NCI-H1417 treated with DMSO at 0.1 percent for 48 hours (cell line): ENCODE measurements around the gene RGSL1.

Source experiments
- DNase-seq: peaks from one replicate; lab custom pipeline; 2025; lab: John Stamatoyannopoulos, UW

The RGSL1 gene

DNA sequence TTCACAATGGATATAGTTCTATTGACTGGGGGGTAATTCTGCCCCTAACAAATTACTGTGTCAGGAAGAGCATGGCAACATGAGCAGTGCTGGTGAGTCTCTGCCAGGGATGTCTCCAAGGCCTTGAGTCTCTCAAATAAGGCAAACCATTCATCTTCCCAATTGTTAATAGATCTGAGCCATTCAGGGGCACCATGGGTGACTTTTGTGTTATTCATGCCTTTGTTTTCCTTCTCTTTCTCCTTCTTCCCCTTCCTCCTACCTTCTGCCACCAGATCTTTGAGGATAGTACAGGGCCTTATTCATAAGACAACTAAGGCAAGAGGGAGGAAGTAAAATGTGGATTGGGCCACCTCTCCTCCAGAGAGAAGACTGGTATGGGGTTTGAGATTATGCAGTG, at the start of gene RGSL1:
RGSL1 (plus strand) TSS at position 60 of the 400 bp plus-strand sequence; CDS start at position 80, 20 bp downstream.
- no peak for DNase-seq

DNA sequence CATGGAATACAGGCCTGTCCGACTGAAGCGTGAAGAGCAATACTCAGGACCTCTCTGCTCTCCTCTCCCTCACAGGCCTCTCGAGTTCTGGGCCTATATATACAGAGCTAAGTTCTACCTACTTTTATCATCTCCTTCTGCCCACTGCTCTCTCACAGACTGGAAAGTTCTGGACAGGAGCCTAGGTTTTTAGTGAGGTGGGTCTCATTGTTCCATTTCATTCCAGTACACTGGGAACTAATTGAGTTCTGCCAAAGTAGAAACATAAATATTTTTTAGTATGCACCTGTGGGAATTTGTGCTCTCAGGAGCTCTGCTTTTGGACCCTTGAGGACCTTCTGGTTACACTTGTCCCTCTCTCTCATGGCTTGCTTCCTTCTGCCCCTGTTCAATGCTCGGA, 49.4 kb upstream of the RGSL1 start, which contains the start of gene TEDDM1:
TEDDM1 (minus strand) TSS at position 101 of the 400 bp plus-strand sequence. CDS start 182 bp downstream, outside the sequence.
- DNase-seq = no peak

DNA sequence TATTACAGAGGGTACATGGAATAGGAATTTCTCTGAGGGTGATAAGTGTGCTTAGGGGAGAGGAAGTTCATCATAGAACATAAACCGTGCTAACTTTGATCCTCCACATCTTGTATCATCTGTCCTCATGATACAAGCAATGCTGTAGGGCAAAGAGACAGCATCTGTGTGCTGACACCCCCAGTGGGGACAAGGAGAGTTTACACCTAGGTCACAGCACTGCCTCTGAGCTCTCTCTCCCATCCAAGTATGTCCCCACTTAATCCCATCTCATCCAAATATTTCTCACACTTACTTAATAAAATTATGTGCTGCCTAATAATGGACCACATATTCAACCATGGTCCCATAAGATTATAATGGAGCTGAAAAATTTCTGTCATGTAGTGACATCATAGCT, 45.2 kb upstream of the RGSL1 start:
- DNase-seq = no peak

DNA sequence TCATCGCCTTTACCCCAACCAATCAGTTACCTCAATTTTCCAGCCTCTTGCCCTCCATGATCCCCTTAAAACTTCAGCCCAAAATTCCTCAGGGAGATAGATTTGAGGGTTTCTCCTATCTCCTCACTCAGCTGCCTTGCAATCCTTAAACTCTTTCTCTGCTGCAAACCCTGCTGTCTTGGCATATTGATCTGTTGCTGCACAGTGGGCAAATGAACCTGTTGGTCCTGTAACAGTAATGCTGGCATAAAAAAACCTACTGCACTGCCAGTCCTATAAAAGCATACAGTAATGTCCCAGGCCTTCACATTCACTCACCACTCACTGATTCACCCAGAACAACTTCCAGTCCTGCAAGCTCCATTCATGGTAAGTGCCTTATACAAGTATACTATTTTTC, 44.4 kb upstream of the RGSL1 start:
- DNase-seq = no peak

DNA sequence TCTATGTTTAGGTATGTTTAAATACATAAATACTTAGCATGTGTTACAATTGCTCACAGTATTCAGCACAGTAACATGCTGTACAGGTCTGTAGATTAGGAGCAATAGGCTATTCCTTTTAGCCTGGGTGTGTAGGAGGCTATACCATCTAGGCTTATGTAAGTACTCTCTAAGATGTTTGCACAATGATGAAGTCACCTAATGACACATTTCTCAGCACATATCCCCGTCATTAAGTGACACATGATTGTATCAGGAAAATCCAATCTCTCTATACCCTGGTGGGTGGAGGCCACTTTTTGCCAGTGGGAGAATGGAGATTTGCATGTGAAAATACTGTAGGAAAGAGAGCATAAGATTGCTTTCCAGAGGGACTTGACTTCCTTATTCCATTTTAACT, 43.9 kb upstream of the RGSL1 start:
- DNase-seq = no peak

DNA sequence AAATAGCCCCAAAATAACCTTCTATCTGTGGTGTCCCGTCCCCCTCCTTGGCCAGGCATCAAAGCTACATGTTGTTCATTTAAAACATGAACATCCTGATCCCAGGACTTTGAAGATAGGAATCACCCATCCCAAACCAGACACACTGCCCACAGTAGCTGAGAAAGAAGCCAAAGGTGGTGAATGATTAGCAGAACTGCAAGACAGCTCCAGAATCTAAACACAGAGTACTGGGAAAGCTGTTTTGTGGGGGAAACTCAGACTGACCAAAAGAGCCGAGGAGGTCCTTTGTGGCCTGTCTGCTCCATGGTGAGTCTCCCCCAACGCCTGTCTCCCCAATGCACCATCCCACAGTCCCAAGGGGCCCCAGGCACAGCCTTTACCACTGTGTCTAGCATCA, 42.2 kb upstream of the RGSL1 start:
- DNase-seq = no peak

DNA sequence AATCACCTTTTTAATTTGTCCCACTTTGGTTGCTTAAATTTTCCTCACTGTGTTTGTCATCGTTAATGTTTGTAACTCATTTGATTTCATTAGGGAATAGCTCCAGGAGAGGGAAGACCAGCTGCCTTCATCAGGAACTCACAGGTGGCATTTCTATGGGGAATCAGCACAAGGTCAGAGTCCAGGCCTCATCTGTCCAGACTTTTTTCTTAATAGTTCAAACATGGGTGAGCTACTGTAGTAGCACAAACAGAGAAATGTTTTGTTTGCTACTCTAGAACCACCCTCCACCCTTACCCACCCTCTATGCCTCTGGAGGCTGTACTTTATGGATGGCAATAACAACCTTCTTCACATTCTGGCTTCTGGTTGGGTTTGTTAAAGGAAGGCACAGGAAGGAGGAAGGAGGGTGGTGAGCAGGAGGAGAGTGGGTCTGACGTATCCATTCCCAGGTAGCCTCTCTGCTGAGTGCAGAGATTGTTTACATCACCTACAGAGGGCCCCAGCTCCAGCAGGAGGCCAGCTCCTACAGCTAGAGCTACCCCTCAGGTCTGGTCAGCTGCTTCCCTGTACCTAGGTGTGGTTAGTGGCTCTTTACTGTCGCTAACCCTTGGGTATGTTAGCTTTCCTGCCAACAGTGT, 41.4 kb upstream of the RGSL1 start:
- DNase-seq = no peak

DNA sequence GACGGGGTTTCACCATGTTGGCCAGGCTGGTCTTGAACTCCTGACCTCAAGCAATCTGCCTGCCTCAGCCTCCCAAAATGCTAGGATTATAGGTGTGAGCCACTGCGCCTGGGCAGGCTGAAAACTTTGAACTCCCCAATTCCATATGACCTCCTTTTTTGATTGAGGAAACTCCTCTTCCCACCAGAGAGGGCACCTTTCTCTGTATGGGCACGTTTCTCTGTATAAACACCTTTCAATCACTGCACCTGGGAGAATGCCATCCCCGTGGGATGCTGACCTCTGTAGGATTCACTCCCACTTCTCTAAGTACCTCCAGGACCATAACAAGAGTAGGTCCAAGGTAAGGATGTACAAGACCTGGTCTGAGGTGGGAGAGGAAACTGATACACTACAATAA, 39.8 kb upstream of the RGSL1 start:
- DNase-seq = no peak

DNA sequence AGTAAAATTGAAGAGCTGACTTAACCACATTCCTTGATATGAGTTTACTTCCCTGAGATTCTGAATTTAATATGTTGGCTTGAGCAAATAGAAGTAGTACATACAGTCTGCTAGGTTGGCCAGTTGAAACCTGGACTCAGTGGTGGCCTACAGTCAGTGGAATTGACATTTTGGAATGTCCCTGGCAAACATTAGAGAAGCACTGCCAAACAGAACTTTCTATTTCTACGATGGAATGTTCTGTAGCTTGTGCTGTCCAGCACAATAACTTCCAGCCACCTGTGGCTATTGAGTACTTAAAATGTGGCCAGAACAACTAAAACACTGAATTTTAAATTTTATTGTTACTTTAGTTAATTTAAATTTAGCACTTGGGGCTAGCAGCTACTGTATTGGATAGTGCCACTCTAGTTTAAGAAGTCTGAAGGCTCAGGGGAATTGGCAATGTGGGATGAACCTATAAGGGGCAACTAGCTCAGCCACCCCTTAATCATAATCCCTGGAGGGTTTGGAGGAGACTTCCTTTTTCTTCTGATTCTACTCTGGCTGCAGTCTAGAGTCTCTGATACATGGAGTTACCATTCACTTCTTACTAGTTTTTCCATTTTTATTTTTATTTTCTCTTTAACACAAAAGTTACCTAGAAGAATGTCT, 39.2 kb upstream of the RGSL1 start:
- DNase-seq = no peak

DNA sequence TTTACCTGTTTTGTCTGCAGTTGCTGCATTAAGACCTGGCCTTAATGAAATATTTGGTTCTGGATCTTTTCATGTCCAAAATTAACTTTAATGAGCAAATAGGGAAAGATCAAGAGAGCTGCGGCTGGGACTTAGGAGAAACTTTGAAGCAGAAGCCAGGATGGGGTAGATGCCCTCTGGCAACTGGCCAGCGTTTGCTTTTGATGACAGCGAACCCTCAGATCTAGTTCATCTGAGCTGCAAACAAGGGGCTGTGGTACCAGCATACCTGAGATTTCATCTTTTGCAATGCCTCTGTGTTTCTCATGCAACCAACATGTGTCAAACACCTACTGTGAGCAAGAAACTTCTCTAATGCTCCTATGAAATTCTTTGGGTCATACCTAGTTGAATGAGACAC, 36.5 kb upstream of the RGSL1 start:
- no peak for DNase-seq

DNA sequence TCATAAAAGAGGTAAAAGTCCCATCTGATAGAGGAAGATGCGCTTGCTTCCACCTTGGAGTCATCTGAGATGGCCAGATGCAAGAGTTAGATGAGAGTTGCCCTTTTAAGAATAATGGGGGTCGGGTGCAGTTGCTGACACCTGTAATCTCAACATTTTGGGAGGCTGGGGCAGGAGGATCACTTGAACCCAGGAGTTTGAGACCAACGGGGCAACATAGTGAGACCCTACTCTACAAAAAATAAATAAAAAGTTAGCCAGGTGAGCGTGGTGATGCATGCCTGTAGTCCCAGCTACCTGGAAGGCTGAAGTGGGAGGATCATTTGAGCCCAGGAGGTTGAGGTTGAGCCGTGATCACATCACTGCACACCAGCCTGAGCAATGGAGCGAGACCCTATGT, 36.0 kb upstream of the RGSL1 start:
- no peak for DNase-seq

DNA sequence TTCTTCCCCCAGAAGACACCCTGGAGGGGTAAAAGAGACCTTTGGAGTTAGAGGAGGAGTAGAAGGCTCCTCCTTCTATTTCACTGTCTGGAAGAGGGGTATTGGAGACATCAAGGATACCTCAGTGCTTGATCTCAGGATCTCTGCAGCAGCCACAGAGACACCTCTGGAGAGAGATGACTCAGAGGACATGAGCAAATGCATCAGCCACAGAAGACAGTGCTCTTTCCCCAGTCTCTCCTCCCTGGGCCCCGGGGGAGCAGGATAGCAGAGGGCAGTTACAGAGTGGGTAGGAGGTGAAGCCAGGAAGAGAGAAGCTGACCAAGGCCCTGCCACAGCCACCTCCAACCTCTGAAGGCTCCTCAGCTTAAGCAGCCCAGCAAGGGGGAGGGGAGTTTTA, 34.2 kb upstream of the RGSL1 start:
- no peak for DNase-seq

DNA sequence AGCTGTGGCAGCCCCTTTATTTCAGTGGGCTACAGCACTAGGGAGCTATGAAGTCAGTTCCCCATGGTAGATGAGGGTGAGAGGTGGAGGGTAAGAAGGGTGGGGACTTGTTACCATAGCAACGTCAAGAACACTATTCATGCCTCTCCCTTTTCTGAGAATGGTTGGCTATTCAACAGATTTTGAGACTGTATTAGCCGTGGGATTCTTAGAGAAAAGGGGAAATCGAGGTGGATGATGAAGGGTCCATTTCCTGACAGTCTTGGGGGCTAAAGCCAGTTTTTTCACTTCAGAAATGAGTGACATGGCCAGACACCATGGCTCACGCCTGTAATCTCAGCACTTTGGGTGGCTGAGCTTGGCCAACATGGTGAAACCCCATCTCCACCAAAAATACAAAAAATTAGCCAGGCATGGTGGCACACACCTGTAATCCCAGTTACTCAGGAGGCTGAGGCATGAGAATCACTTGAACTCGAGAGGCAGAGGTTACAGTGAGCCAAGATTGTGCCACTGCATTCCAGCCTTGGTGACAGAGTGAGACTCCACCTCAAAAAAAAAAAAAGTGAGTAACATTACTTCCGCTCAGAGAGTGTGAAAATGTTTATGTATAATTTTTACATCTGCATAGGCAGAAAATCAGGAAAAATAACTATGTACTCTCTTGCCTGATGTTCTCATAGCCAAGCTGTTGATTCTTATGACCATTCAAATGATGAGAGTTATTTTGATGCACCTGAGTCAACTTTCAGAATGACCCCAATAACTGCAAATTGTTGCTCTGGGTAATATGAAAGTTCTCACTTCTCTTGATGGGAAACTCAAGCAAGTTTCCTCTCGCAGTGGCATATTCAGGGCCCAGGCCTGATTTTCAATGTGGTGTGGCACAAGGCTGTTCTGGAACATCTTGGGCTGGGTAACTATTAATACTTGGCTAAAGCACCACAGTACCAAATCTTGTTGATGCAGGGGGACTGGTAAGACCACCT, 23.2 kb upstream of the RGSL1 start:
- DNase-seq = no peak

DNA sequence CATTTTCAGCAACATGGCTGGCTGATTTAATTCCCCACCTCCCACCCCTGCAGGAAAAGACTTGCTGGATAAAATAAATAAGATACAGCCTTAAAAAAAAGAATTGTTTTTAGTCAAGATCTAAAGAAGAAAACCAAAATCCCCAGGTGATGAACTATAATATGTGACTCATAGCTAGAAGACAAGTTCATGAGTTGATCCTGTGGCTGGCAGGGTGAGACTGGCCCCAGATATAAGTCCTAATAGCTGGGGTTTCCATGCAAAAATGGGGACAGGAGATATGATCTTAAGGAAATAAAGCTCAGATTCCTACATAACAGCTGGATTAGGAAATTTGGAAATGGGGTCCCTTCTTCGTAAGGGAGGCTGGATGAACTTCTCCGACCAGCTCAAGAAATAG, 21.9 kb upstream of the RGSL1 start:
- DNase-seq = no peak

DNA sequence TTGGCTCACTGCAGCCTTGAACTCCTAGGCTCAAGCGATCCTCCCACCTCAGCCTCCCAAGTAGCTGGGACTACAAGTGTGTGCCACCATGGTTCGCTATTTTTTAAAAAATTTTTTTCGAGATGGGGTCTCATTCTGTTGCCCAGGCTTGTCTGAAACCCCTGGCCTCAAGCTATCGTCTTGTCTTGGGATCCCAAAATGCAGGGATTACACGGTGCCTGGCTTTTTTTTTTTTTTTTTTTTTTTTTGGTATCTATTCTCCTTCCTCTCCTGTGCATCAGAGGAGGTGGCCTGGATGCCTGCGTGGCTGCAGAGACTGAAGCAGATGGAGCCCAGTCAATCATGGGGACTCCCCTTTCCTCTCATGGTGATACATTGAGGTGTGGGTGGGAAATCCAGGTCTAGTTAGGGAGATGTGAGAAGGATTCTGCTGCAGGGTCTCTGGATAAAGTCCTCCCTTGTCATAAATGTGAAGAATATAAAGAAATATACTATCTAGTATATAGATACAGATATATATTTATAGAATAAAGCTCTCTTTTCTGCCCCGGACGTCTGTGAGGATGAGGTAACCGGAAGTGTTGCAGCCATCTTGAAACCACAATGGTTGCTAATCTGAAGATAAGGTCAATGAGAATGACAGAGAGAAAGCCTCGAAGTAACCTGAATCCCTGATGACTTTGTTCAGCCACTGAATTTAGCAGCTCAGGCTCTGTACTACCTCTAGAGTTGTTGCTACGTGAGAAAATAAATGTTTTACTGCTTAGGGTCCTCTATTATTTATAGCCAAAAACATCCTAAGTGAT, 19.5 kb upstream of the RGSL1 start:
- DNase-seq = no peak

DNA sequence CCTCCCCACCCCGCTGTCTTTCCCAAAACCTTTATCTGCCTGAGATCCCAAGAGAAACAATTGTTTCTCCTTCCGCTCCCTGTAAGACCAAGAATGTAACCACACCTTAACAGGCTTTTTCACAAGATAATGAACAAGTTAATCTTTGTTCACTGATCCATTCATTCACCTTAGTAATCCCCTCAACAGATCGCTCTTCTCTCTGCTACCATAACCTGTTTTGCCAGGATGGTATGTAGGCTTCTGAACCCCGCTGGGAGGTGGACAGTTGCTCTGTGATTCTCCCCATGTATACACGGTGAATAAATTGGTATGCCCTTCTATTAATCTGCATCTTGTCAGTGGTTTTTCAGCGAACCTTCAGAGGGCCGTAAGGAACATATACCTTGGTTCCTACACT, 18.7 kb upstream of the RGSL1 start:
- DNase-seq = no peak

DNA sequence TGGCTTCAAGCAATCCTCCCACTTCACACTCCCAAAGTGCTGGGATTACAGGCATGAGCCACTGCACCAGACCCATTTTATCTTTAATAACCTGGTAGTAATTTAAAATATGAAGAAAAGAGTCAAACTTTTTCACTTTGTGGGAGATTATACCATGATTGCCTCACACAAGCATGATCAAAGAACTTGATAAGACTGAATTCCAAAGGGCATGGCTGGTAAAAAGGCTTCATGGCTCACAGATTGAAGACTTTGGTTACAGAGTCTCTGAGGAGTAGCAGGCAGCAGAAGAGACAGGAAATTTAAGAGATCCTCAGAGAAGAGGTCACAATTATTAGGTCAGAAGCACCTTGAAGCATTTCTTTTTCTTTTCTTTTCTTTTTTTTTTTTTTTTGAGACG, 16.4 kb upstream of the RGSL1 start:
- DNase-seq = no peak

DNA sequence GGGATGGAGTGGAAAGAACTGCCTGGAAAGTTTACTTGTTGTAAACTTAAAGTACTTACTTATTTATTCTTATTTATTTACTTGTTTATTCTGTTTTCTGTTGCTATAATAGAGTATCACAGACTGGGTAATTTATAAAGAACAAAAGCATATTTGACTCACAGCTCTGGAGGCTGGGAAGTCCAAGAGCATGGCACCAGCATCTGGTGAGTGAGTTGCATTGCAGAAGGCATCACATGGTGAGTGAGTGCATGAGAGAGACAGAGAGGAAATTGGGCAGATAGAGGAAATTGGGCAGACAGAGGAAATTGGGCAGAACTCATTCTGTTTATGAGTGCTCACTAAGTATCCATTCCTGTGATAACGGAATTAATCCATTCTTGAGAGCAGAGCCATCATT, 11.6 kb upstream of the RGSL1 start:
- DNase-seq = no peak

DNA sequence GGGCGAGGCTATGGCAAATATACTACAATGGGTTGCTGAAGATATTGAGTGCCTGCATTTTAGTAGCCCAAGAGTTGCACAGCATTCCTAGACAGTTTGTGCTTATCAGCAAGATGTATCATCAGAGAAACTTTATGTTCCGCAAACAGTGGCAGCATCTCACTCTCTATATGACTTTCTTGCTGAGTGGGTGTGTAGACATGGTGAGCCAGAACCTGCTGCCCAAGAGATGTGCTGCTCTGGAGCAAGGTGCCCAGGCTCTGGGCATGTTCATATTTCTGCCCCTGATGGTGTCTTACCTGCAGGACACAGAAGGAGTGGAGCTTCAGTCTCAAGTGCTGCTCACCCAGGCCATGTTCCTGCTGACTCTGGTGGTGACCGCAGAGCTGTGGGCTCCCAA, 8.2 kb upstream of the RGSL1 start:
- no peak for DNase-seq

DNA sequence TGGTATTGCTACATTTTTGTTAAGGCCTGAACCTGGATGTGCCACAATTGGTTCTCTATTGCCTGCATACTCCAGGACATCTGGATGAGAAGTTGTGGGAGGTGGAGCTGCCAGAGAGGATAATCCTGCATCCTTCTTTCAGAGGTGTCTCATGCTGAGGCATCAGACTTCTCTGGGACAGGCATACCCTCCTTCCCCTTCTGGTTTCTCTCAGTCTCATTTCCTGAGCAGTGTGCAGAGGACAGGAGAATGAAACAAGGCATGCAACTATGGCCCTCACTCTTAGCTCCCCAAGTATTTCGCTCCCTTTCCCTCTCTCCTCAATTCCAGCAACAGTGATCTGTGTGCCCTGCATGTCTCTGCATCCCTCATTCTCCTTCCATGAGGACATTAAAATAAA, 7.6 kb upstream of the RGSL1 start:
- DNase-seq = no peak

DNA sequence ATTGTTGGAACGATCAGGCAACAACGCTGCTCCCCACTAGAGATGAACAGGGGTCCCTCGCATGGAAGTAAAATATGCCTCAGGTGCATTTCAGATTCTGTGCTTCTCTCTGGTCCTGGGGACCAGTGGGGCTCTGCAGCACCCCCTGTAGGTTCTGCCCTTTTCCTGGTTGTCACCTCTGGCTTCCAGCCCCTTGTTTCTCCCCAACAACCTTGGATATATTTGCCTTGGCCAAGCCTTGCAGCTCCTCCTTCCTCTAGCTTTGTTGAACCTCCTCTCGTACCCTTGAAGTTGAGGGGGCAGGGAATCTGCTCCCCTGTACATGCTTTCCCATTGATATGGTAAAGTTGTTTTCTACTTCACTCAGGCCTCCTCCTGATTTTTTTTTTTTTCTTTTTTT, 5.4 kb upstream of the RGSL1 start:
- no peak for DNase-seq
